Activated T-cell treated with anti-CD3 and anti-CD28 coated beads, Interleukin-2, amount 50 U/mL, for 72 hours (primary cell): ENCODE results near the gene DUSP7. TPM values are rescaled to one million over a fixed set of nuclear protein-coding genes. Genes with fewer than 3 reads are reported as not detected.

Source experiments
- ATAC-seq, 2 donors: fragments of 150-1000 bp; cut with Tn5 transposase; replicated peaks in 1 of 2; 2 replicates each; pipeline ENCODE4 v1.10.0; 2021; ENCODE audit warnings: moderate library complexity in 2 of 2, mild to moderate bottlenecking in 1 of 2
- DNase-seq, 2 donors: peaks; one replicate each; pipeline ENCODE4 v3.0.0; 2021 to 2022; ENCODE audit warnings: mixed read lengths in 1 of 2
- H3K27ac Mint-ChIP-seq: one replicate; pipeline ENCODE4 v1.8.0; 2022; ENCODE audit warnings: mild to moderate bottlenecking, moderate library complexity, mixed read lengths
- H3K27me3 Mint-ChIP-seq: one replicate; pipeline ENCODE4 v1.8.0; 2022; ENCODE audit warnings: low read depth, mixed read lengths
- H3K36me3 Mint-ChIP-seq, 2 donors: one replicate each; pipeline ENCODE4 v1.8.0; 2022; ENCODE audit warnings: mixed read lengths in 2 of 2, mild to moderate bottlenecking in 1 of 2; ENCODE audit not compliant: insufficient read depth in 2 of 2
- H3K4me1 Mint-ChIP-seq: one replicate; pipeline ENCODE4 v1.8.0; 2022; ENCODE audit warnings: low read depth, mixed read lengths
- H3K4me3 Mint-ChIP-seq, 2 donors: one replicate each; pipeline ENCODE4 v1.8.0; 2022; ENCODE audit warnings: mild to moderate bottlenecking in 2 of 2, mixed read lengths in 2 of 2, moderate library complexity in 2 of 2
- H3K9me3 Mint-ChIP-seq, 2 donors: one replicate each; pipeline ENCODE4 v1.8.0; 2022; ENCODE audit warnings: mixed read lengths in 2 of 2
- total RNA-seq, 2 donors: library from RNA; stranded (reverse); gene quantifications; one replicate each; pipeline ENCODE4 v1.2.3, GENCODE V29; 2022

The DUSP7 gene
- total RNA-seq, 2 donors from 2014 or later: 12.8 to 15.7 TPM

DNA sequence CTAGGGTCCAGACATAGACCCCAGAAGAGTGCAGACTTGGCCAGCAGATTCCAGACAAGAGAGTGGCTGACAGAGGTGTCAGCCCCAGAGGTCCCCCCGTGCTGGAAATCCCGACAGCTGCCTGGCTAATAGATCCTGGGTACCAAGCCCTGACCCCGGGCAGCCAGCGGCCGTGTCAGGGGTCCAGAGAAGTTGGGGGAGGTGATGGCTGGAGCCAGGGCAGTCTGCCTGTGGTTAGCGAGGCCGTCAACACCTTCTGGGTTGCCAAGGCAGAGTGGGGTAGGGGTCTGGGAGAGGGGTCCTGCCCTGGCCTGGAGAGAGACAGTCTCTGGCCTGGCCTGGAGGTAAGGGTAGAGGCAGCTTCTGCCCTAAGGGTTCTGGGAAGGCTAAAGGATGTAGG lies 35.6 kb downstream of the DUSP7 start:
- no peaks in the 10 kb centered on the region for H3K36me3 Mint-ChIP-seq
- H3K4me1 Mint-ChIP-seq: no peaks in the 10 kb centered on the region
- ATAC-seq (no peak), DNase-seq (no peak)
- H3K4me3 Mint-ChIP-seq: no peak overlapping the region
- H3K27me3 Mint-ChIP-seq: no peaks in the 10 kb centered on the region
- no peak overlapping the region for H3K27ac Mint-ChIP-seq
- no peaks in the 10 kb centered on the region for H3K9me3 Mint-ChIP-seq

DNA sequence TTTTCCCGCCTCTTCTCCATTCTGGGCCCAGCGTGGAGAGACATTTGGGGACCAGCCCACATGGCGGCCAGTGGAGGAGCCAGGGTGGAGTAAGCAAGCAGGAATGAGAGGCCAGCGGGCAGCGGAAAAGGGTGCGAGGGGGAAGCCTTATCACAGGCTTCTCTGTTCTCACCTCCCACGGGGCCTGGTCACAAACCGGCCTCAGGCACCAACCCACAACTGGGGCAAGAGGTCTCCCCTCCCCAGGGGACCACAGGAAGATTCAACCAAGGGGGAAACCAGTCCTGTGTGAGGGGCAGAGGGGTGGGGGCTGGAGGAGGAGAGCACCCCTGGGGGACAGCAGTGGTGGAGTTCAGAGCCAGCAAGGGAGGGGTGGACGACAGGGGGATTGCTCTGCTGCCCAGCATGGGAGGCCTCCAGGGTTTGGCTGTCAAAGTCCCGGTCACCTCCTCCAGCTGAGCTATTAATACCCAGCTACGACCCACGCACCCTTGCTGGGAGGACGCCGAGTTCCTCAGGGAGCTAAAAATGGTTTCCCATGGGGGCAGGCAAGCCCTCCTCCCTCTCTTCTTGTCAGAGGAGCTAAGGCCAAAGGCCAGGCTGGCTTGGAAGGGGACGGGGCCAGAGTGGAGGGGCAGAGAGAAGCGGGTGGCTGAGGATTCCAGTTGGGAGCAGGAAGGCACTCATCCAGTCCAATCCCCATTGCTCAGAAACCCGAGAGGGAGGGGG lies 36.9 kb downstream of the DUSP7 start:
- Mint-ChIP-seq H3K36me3 (no peaks in the 10 kb centered on the region), H3K27ac (no peak overlapping the region), H3K27me3 (no peaks in the 10 kb centered on the region), H3K4me3 (no peak overlapping the region), H3K9me3 (no peaks in the 10 kb centered on the region), H3K4me1 (no peaks in the 10 kb centered on the region)
- no peak for ATAC-seq
- DNase-seq: no peak

DNA sequence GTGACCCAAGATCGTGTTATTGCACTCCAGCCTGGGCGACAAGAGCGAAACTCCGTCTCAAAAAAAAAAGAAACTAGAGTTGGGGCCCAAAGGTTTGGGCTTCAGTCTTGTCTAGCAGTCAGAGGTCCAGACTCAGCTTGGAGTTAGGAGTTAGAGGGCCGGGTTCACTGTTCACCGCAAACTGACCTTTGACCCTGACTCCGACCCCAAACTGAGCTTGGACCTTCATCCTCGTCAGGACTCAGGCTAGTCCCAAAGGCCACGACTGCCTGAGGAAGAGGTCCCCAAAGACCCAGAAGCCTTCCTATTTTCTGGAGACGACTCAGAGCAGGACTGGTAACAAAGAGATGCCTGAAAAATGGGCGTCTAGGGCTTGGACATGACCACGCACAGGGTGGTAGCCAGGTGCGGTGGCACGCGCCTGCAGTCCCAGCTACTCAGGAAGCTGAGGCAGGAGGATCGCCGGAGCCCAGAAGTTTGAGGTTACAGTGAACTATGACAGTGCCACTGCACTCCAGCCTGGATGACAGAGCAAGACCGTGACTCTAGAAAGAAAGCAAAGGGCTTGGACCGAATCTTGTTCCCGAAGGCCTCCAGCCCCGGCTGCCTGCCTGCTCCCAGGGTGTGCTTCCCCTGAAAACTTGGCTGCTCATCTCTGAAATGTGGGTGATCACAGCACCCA lies 37.9 kb downstream of the DUSP7 start:
- Mint-ChIP-seq H3K36me3 (no peaks in the 10 kb centered on the region), H3K4me3 (no peak overlapping the region), H3K27me3 (no peaks in the 10 kb centered on the region), H3K4me1 (no peaks in the 10 kb centered on the region), H3K27ac (no peak overlapping the region), H3K9me3 (no peaks in the 10 kb centered on the region)
- ATAC-seq (no peak), DNase-seq (no peak)

DNA sequence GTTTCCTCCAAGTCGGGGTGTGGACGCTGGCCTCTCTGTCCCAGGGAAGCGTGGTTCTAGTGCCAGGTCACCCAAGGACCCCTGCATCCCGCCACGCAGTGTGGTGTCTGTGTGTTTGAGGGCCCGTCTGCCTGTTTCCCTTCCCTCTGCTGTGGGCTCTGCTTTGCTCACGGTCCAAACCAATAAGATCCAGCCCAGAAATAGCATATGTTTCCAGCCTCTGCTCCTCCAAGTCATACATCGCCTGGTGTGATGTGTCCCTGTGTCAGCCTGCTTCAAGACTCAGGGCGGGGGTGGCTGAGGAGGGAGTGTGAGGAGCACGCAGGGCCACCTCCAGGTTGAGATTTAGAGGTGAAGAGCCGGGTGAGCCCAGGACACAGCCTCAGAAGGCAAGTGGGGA lies 38.8 kb downstream of the DUSP7 start:
- Mint-ChIP-seq H3K4me1 (no peaks in the 10 kb centered on the region), H3K27ac (no peak overlapping the region), H3K27me3 (no peaks in the 10 kb centered on the region), H3K4me3 (no peak overlapping the region), H3K9me3 (no peaks in the 10 kb centered on the region), H3K36me3 (no peaks in the 10 kb centered on the region)
- ATAC-seq (no peak), DNase-seq (no peak)

DNA sequence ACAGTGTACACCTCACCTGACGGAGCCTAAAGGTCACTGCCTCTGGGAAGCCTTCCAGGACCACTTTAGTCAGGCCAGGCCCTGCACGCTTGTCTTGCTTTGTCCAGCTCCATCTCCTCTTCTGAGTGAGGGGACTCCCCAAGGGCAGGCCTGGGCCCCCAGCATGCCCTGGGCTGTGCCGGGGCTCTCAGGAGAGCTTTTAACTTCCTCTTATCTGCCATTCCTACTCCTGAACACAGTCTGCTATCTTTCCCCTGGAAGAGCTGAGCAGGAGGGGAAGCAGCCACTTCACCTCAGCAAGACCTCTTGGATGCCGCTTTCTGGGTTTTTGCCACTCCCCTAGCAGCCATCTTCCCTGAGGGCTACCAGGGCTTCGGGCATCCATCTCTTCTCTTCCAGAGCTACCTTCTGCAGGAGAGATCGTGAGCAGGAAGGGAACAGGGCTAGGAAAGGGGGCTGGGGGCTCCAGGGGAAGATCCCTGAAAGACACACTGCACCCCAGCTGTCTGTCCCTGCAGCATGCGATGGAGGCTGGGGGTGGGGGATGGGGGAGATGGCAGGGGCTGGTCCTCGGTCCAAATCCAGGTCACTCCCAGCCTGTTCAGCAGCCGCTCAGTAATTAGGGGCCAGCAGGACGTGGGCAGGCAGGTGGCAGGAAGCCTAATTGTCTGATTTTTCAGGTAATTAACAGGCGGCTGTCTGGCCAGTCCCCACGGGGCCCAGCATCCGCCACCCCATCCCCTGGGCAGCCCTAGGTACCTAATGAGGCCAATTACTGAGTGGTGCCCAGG lies 40.7 kb downstream of the DUSP7 start:
- Mint-ChIP-seq H3K36me3 (no peaks in the 10 kb centered on the region), H3K4me3 (no peak overlapping the region), H3K4me1 (no peaks in the 10 kb centered on the region), H3K27me3 (no peaks in the 10 kb centered on the region), H3K27ac (no peak overlapping the region), H3K9me3 (no peaks in the 10 kb centered on the region)
- DNase-seq (no peak), ATAC-seq (no peak)

DNA sequence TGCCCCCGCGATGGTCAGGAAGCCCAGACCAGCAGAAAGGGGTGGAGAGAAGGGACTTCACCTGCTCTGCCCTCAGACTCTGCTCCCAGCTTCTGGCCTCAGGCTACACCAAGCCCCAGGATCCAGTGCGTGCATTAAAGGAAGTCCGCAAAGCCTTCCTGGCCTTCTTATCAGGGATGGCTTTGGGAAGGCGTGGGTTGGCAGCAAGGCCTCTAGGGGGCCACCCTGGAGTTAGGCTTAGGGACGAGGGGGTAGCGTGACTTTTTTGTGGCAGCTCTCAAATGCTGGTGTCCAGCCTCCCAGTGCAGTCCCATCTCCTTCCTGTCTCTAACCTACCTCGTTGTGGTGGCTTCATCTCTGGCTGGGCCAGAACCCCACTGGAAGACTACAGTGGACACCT lies 41.8 kb downstream of the DUSP7 start:
- no peak overlapping the region for H3K4me3 Mint-ChIP-seq
- no peaks in the 10 kb centered on the region for H3K27me3 Mint-ChIP-seq
- no peaks in the 10 kb centered on the region for H3K36me3 Mint-ChIP-seq
- H3K9me3 Mint-ChIP-seq: no peaks in the 10 kb centered on the region
- no peak overlapping the region for H3K27ac Mint-ChIP-seq
- ATAC-seq: no peak
- no peak for DNase-seq
- no peaks in the 10 kb centered on the region for H3K4me1 Mint-ChIP-seq

DNA sequence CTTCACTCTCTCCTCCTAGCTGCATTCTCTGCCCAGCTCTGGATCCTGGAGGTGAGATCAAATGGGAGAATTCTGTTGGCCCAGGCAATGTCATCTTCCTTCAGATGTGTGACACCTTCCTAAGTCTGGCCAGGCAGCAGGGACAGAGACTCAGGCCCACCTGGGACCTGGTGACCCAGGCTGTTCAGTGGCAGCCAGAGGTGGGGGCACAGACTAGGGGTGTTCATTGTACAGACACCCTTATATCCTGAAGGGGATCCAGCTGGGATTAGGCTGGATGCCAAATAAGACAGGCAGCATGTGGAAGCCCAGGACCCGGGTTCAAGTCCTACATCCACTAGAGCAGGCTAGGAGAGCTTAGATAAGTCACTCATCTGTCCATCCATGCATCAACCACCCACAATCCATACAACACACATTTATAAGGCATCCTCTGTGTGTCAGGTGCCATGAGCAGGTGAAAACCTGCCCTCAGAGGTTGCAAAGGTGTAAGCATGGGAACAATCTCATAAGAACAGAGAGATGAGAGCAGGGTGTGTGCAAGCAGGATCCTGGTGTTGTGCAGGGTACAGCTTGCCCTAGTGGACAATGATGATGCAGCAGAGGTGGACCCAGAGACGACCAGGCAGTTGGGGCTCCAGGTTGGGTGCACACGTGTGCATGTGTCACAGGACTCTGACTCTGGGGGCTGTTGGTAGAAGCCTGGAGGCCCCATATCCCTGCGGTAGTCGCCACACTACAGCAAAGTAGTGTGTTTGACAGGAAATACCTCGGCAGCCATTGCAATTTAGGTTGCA lies 42.4 kb downstream of the DUSP7 start:
- H3K4me3 Mint-ChIP-seq: no peak overlapping the region
- H3K9me3 Mint-ChIP-seq: no peaks in the 10 kb centered on the region
- no peaks in the 10 kb centered on the region for H3K36me3 Mint-ChIP-seq
- no peak overlapping the region for H3K27ac Mint-ChIP-seq
- ATAC-seq (no peak), DNase-seq (no peak)
- H3K27me3 Mint-ChIP-seq: no peaks in the 10 kb centered on the region
- H3K4me1 Mint-ChIP-seq: no peaks in the 10 kb centered on the region

DNA sequence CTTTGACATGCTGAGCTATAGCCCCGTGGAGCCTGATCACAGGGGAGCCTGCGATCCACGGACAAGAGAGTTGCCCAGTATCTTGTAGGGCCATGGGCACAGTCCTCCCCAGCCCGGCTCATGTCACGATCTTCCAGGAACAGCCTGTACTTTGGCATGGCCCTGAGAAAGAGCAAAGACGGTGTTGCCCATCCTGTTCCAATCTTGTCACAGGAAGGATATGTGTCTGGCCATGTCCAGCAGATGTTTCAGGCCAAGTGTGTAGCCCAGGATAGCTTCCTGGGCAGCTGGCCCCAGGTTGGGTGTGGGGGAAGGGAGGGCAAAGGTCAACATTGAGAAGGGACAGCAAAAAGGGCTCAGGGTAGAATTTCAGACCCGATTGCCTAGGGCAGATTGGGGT lies 43.7 kb downstream of the DUSP7 start:
- Mint-ChIP-seq H3K4me1 (no peaks in the 10 kb centered on the region), H3K4me3 (no peak overlapping the region), H3K27me3 (no peaks in the 10 kb centered on the region), H3K36me3 (no peaks in the 10 kb centered on the region), H3K9me3 (no peaks in the 10 kb centered on the region), H3K27ac (no peak overlapping the region)
- DNase-seq: no peak
- ATAC-seq: no peak

DNA sequence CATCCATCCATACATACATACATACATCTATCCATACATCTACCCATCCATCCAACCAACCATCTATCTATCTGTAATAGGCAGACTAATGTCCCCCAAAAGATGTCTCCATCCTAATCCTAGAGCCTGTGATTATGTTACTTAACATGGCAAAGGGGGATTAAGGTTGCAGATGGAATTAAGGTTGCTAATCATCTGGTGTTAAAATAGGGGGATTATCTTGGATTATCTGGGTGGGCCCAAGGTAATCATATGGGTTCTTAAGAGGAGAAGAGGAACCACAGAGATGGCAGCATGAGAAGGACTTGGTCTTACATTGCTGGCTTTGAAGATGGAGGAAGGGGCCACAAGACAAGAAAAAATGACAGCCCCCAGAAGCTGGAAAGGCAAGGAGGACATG lies 45.9 kb downstream of the DUSP7 start:
- DNase-seq (no peak), ATAC-seq (no peak)
- no peaks in the 10 kb centered on the region for H3K27me3 Mint-ChIP-seq
- H3K9me3 Mint-ChIP-seq: no peaks in the 10 kb centered on the region
- H3K4me1 Mint-ChIP-seq: peaks cover 8% of the 10 kb centered on the region
- H3K36me3 Mint-ChIP-seq: no peaks in the 10 kb centered on the region
- no peak overlapping the region for H3K27ac Mint-ChIP-seq
- no peak overlapping the region for H3K4me3 Mint-ChIP-seq

DNA sequence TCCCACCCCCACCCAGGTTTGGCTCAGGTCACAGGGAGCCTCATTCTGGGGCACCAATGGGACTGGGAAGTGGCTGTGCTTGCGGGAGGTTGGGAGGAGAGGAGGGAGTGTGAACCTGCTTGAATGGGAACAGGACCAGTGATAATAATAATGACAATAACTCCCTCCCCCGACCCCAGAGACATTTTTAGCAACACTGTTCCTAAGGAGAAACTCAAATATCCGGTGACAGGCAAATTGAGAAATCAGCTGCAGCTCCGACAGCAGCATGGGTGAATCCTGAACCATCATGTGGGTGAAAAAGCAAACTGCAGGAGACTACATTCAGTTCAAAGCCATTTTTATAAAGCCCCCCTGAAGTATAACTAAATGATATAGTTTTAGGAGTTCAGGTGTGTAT lies 49.1 kb downstream of the DUSP7 start:
- Mint-ChIP-seq H3K4me3 (no peak overlapping the region), H3K9me3 (no peaks in the 10 kb centered on the region), H3K36me3 (no peaks in the 10 kb centered on the region), H3K27ac (no peak overlapping the region), H3K4me1 (peaks cover 8% of the 10 kb centered on the region), H3K27me3 (no peaks in the 10 kb centered on the region)
- DNase-seq: no peak
- no peak for ATAC-seq

DNA sequence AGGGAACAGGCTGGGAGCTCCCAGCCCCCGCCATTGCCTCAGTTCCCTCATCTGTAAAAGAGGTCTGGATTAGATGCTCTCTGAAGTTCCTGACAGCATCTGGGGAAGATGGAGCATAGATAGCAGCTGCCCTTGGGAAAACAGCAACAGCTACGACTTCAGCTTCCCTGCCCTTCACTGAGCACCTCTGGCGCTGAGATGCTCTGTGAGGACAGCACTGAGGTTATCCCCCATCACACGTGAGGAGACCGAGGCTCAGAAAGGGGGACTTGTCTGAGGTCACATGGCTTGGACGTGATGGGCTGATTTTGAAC lies 49.6 kb downstream of the DUSP7 start:
- no peaks in the 10 kb centered on the region for H3K36me3 Mint-ChIP-seq
- H3K9me3 Mint-ChIP-seq: no peaks in the 10 kb centered on the region
- H3K4me1 Mint-ChIP-seq: peaks cover 8% of the 10 kb centered on the region
- ATAC-seq: no peak
- DNase-seq: no peak
- no peak overlapping the region for H3K27ac Mint-ChIP-seq
- H3K27me3 Mint-ChIP-seq: no peaks in the 10 kb centered on the region
- H3K4me3 Mint-ChIP-seq: no peak overlapping the region

DNA sequence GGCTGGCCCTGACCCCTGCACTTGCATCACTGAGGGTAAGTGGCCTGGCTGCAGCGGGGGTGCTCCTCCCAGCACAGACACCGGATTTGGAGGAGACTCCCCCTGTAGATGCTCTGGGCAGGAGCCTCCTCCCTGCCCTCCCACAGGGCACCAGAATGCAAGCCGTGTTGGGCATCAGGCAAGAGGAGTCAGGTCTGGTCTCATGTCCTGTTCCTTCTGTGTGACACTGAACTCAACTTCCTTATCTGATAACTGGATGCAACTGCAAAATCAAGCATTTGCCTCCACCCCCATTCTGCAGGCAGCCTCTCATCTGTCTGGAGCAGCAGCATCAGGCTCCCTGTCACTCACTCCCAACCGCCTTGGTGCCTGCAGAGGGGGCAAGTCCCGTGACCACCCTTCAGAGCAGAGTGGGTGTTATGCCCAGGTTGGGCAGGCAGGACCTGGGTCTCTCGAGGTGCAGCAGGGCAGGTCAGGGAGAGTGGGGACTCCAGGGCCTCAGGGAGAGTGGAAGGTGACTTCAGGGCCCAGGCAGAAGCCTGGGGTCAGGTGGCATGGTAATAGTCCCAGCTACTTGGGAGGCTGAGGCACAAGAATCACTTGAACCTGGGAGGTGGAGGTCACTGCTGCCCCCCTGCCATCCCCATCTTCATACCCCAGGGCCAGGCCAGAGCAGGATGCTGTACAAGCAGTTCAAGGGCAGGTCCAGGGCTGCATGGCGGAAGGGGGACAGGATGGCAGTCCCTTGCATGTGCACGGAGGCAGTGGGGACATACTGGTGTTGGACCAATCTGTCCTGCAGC lies 50.2 kb downstream of the DUSP7 start:
- Mint-ChIP-seq H3K36me3 (no peaks in the 10 kb centered on the region), H3K9me3 (no peaks in the 10 kb centered on the region), H3K27me3 (no peaks in the 10 kb centered on the region), H3K4me1 (peaks cover 8% of the 10 kb centered on the region), H3K27ac (no peak overlapping the region), H3K4me3 (no peak overlapping the region)
- ATAC-seq (no peak), DNase-seq (no peak)
